Stimulated activated CD4-positive, alpha-beta T cell treated with anti-CD3 and anti-CD28 coated beads, TNF-alpha, amount 100 ng/mL, for 4 hours (primary cell): ENCODE data around the gene ZNF99.
"Not testable (repeated sequence)": the region's sequence is repeated elsewhere in the genome, so short reads cannot be mapped to it uniquely, and the experiment has no call there.

Experiments
- DNase-seq, 3 experiments: peaks; one replicate each; pipeline ENCODE4 v3.0.0-alpha.2; 2020; ENCODE audit warnings: low read depth in 3 of 3

The ZNF99 gene

GRCh38 chr19:22783651-22784410 lies at the start of gene ZNF99:
Gene ZNF99 (minus strand): TSS chr19:22784151. CDS start chr19:22784016, 135 bp downstream.
- no peak for DNase-seq

GRCh38 chr19:22832031-22832762 lies 48.2 kb upstream of the ZNF99 start, which contains the start of gene ZNF723:
Gene ZNF723 (plus strand): TSS chr19:22832291. CDS start chr19:22832380, 89 bp downstream.
- DNase-seq: no peak

GRCh38 chr19:22831211-22831610 lies 47.3 kb upstream of the ZNF99 start:
- DNase-seq: no peak

GRCh38 chr19:22814124-22814523 lies 30.2 kb upstream of the ZNF99 start:
- no peak for DNase-seq

- DNase-seq: no peak
Measured at GRCh38 chr19:22807061-22807835, 23.3 kb upstream of the ZNF99 start.

GRCh38 chr19:22806418-22806817 lies 22.5 kb upstream of the ZNF99 start:
- no peak for DNase-seq

- DNase-seq: no peak
Measured at GRCh38 chr19:22797040-22797439, 13.1 kb upstream of the ZNF99 start.

GRCh38 chr19:22792863-22793262 lies 8.9 kb upstream of the ZNF99 start:
- DNase-seq: not testable (repeated sequence)

- no peak for DNase-seq
Measured at GRCh38 chr19:22735911-22736645, 47.9 kb downstream of the ZNF99 start.

GRCh38 chr19:22733691-22734090 lies 50.3 kb downstream of the ZNF99 start:
- DNase-seq: no peak

- not testable (repeated sequence) for DNase-seq
Measured at GRCh38 chr19:22728214-22728613, 55.7 kb downstream of the ZNF99 start.

- not testable (repeated sequence) for DNase-seq
Measured at GRCh38 chr19:22721533-22721932, 62.4 kb downstream of the ZNF99 start.

GRCh38 chr19:22708983-22709382 lies 75.0 kb downstream of the ZNF99 start:
- no peak for DNase-seq

- DNase-seq: not testable (repeated sequence)
Measured at GRCh38 chr19:22703096-22703495, 80.9 kb downstream of the ZNF99 start.

GRCh38 chr19:22702661-22703060 lies 81.3 kb downstream of the ZNF99 start:
- not testable (repeated sequence) for DNase-seq
